A549 (cell line): Measurements from ENCODE around the gene WWC1. TPM values are rescaled to one million over a fixed set of nuclear protein-coding genes. Genes with fewer than 3 reads are reported as not detected.
A peak's percentile ranks its signal among the peaks of the same experiment; 100 is the strongest.

ENCODE experiments used
- ATAC-seq, 2 experiments: fragments of 200-7000 bp in 1 of 2; fragments of >200 bp in 1 of 2; cut with Nextera tagmentation in 1 of 2; cut with Tn5 transposase in 1 of 2; 3 replicates each; pipeline versions ENCODE4 v1.8.0 to v1.9.1; 2018 to 2020; ENCODE audit warnings: mild to moderate bottlenecking in 1 of 2, moderate library complexity in 1 of 2
- CTCF ChIA-PET: fragments of 300-600 bp; sonication (Branson Sonifier 250); formaldehyde crosslinking; extraction: SDS; loops from one replicate; lab custom pipeline; 2021; ENCODE audit warnings: antibody characterized with exemption, inconsistent platforms; lab: Yijun Ruan, JAX
- POLR2A ChIA-PET: fragments of 350-600 bp; formaldehyde crosslinking; extraction: SDS; loops from one replicate; lab custom pipeline; 2021; ENCODE audit warnings: antibody characterized with exemption, inconsistent platforms; lab: Yijun Ruan, JAX
- DNase-seq, 2 experiments: peaks; one replicate each; pipeline versions ENCODE4 v3.0.0 to v3.0.0-alpha.2; 2011 to 2016; ENCODE audit warnings: low read depth in 1 of 2, low spot score in 1 of 2
- FAIRE-seq: peaks from 2 replicates; lab custom pipeline; 2011; peaks lifted over from hg19 to GRCh38; lab: Jason Lieb, UNC
- H3K27ac ChIP-seq, 2 experiments: fragments of >200 bp; sonication (Bioruptor Twin); formaldehyde crosslinking; 3 replicates each; pipeline ENCODE4 v1.5.1; 2016 to 2017
- H3K4me1 ChIP-seq: fragments of >200 bp; sonication (Bioruptor Twin); formaldehyde crosslinking; 3 replicates; pipeline ENCODE4 v1.6.1; 2016
- H3K4me2 ChIP-seq: fragments of >200 bp; sonication (Bioruptor Twin); formaldehyde crosslinking; 3 replicates; pipeline ENCODE4 v1.6.1; 2016
- H3K4me3 ChIP-seq: fragments of >200 bp; sonication (Bioruptor Twin); formaldehyde crosslinking; 3 replicates; pipeline ENCODE4 v1.5.1; 2016
- H3K9me3 ChIP-seq: fragments of >200 bp; sonication (Bioruptor Twin); formaldehyde crosslinking; 3 replicates; pipeline ENCODE4 v1.6.1; 2016
- CBX8 ChIP-seq: fragments of 200-600 bp; sonication (generic); IDR thresholded peaks from 2 replicates; pipeline ENCODE4 v1.6.1; 2016
- CEBPB ChIP-seq, 2 experiments: fragments of >200 bp in 1 of 2; sonication (Bioruptor Twin) in 1 of 2; formaldehyde crosslinking in 1 of 2; IDR thresholded peaks; 2 replicates each; pipeline ENCODE4 v1.6.1; 2012 to 2016
- CHD2 ChIP-seq: fragments of 150-350 bp; IDR thresholded peaks from 2 replicates; pipeline ENCODE4 v1.6.1; 2014; ENCODE audit warnings: low read length; ENCODE audit not compliant: partially characterized antibody
- CHD4 ChIP-seq: fragments of 200-600 bp; sonication (generic); IDR thresholded peaks from 2 replicates; pipeline ENCODE4 v1.6.1; 2016; ENCODE audit warnings: antibody characterized with exemption, mild to moderate bottlenecking, borderline replicate concordance
- EP300 ChIP-seq, 2 experiments: fragments of >200 bp; sonication (Bioruptor Twin); formaldehyde crosslinking; IDR thresholded peaks; 2 replicates in 1 of 2; 3 replicates in 1 of 2; pipeline ENCODE4 v1.6.1; 2016 to 2017
- FOSL2 ChIP-seq, 2 experiments: fragments of 450-650 bp in 1 of 2; fragments of >200 bp in 1 of 2; sonication (Bioruptor Twin) in 1 of 2; formaldehyde crosslinking; IDR thresholded peaks; 2 replicates each; pipeline versions ENCODE4 v1.5.0 to v1.6.1; 2016 to 2020; ENCODE audit warnings: mild to moderate bottlenecking in 1 of 2, moderate library complexity in 1 of 2
- FOXS1 ChIP-seq: fragments of 250-450 bp; sonication (Bioruptor Pico); IDR thresholded peaks from 2 replicates; pipeline ENCODE4 v1.5.0; 2020; ENCODE audit warnings: mild to moderate bottlenecking, moderate library complexity
- GATA3 ChIP-seq: IDR thresholded peaks from 2 replicates; pipeline ENCODE4 v1.6.1; 2012; ENCODE audit warnings: borderline replicate concordance
- HDAC2 ChIP-seq: fragments of 200-600 bp; sonication (generic); IDR thresholded peaks from 2 replicates; pipeline ENCODE4 v1.6.1; 2016
- HOXB13 ChIP-seq: fragments of 250-450 bp; sonication (Bioruptor Pico); IDR thresholded peaks from 2 replicates; pipeline ENCODE4 v1.5.0; 2020; ENCODE audit warnings: low read depth, mild to moderate bottlenecking, moderate library complexity
- HOXB5 ChIP-seq: fragments of 250-450 bp; sonication (Bioruptor Pico); IDR thresholded peaks from 2 replicates; pipeline ENCODE4 v1.5.0; 2020; ENCODE audit warnings: mild to moderate bottlenecking, moderate library complexity
- JUN ChIP-seq, 2 experiments: fragments of >200 bp; sonication (Bioruptor Twin); formaldehyde crosslinking; IDR thresholded peaks; 2 replicates in 1 of 2; 3 replicates in 1 of 2; pipeline ENCODE4 v1.6.1; 2016 to 2017
- JUNB ChIP-seq: fragments of >200 bp; sonication (Bioruptor Twin); formaldehyde crosslinking; IDR thresholded peaks from 2 replicates; pipeline ENCODE4 v1.6.1; 2016
- KDM1A ChIP-seq: fragments of 200-600 bp; sonication (generic); IDR thresholded peaks from 2 replicates; pipeline ENCODE4 v1.6.1; 2016; ENCODE audit warnings: low read depth, mild to moderate bottlenecking
- MYC ChIP-seq: IDR thresholded peaks from 2 replicates; pipeline ENCODE4 v1.6.1; 2012; ENCODE audit warnings: mild to moderate bottlenecking, inconsistent platforms, low read length, improper control_type of control experiment, borderline replicate concordance
- NPAS2 ChIP-seq: fragments of 250-450 bp; sonication (Bioruptor Pico); IDR thresholded peaks from 2 replicates; pipeline ENCODE4 v1.8.0; 2022; ENCODE audit warnings: mild to moderate bottlenecking, moderate library complexity, borderline replicate concordance
- PHF8 ChIP-seq: fragments of 200-600 bp; sonication (generic); IDR thresholded peaks from 2 replicates; pipeline ENCODE4 v1.6.1; 2016; ENCODE audit warnings: low read depth, mild to moderate bottlenecking, antibody characterized with exemption, moderate library complexity, borderline replicate concordance
- RARB ChIP-seq: fragments of 250-450 bp; sonication (Bioruptor Pico); IDR thresholded peaks from 2 replicates; pipeline ENCODE4 v1.8.0; 2021; ENCODE audit warnings: mild to moderate bottlenecking, moderate library complexity
- REST ChIP-seq: fragments of 200-600 bp; sonication (generic); IDR thresholded peaks from 2 replicates; pipeline ENCODE4 v1.6.1; 2016; ENCODE audit warnings: antibody characterized with exemption, mild to moderate bottlenecking, moderate library complexity
- RNF2 ChIP-seq: fragments of 200-600 bp; sonication (generic); IDR thresholded peaks from 2 replicates; pipeline ENCODE4 v1.6.1; 2016; ENCODE audit warnings: low read depth, mild to moderate bottlenecking, antibody characterized with exemption, moderate library complexity, borderline replicate concordance
- SMC3 ChIP-seq: fragments of >200 bp; sonication (Bioruptor Twin); formaldehyde crosslinking; IDR thresholded peaks from 3 replicates; pipeline ENCODE4 v1.6.1; 2018; ENCODE audit warnings: inconsistent platforms
- SREBF2 ChIP-seq: fragments of 450-650 bp; IDR thresholded peaks from 2 replicates; pipeline ENCODE4 v1.6.1; 2014; ENCODE audit warnings: mild to moderate bottlenecking, moderate library complexity
- TFCP2L1 ChIP-seq: fragments of 250-450 bp; sonication (Bioruptor Pico); IDR thresholded peaks from 2 replicates; pipeline ENCODE4 v1.5.0; 2021; ENCODE audit warnings: mild to moderate bottlenecking
- ZFP36 ChIP-seq: fragments of 450-650 bp; IDR thresholded peaks from 2 replicates; pipeline ENCODE4 v1.6.1; 2014; ENCODE audit warnings: borderline replicate concordance; ENCODE audit not compliant: partially characterized antibody
- WGBS: methylation state at CpG from one replicate; pipeline ENCODE4 v1.1.6; 2017; ENCODE audit errors: missing lambda C conversion rate; 5-methylcytosine and 5-hydroxymethylcytosine counted together
- polyA plus RNA-seq, 4 experiments: library from polyadenylated mRNA; depleted of rRNA in 3 of 4; stranded (reverse); fragments of >200 nt; fragmentation: RNase III in 1 of 4; extraction: RNeasy Plus Mini Kit Qiagen cat#74134 plus additional on column Dnase treatment in 1 of 4; gene quantifications; 2 replicates in 3 of 4; 3 replicates in 1 of 4; pipeline ENCODE4 v1.2.3, GENCODE V29; 2011 to 2017
- TF ChIP-seq, protein P1 (sequence below): fragments of 250-450 bp; sonication (Bioruptor Pico); IDR thresholded peaks from 2 replicates; pipeline ENCODE4 v1.5.0; 2021; ENCODE audit warnings: mild to moderate bottlenecking, moderate library complexity, borderline replicate concordance
- TF ChIP-seq, protein P2 (sequence below): IDR thresholded peaks from 2 replicates; pipeline ENCODE4 v1.6.1; 2012
- TF ChIP-seq, protein P3 (sequence below): fragments of 450-650 bp; IDR thresholded peaks from 2 replicates; pipeline ENCODE4 v1.6.1; 2014; ENCODE audit warnings: antibody characterized with exemption
- TF ChIP-seq, protein P4 (sequence below): fragments of >200 bp; sonication (Bioruptor Twin); formaldehyde crosslinking; IDR thresholded peaks from 2 replicates; pipeline ENCODE4 v1.6.1; 2016
- TF ChIP-seq, protein P5 (sequence below): IDR thresholded peaks from 2 replicates; pipeline ENCODE4 v1.6.1; 2012

The WWC1 gene
- polyA plus RNA-seq, 2 of the 4 experiments (the other 2 are of a cell fraction) = 88.5 to 98.1 TPM

GRCh38 chr5:168288349-168289245, 2.8 kb upstream of the WWC1 start (continued):
- TF ChIP-seq REST = no peak
- no peak for TF ChIP-seq HOXB13
- TF ChIP-seq CBX8 = no peak
- TF ChIP-seq SMC3 = no peak
- no peak for TF ChIP-seq TFCP2L1
- no peak; a peak in 1 of 5 replicates for TF ChIP-seq EP300 (IDR thresholded peaks at IDR 0.05)
- TF ChIP-seq, protein P1, sequence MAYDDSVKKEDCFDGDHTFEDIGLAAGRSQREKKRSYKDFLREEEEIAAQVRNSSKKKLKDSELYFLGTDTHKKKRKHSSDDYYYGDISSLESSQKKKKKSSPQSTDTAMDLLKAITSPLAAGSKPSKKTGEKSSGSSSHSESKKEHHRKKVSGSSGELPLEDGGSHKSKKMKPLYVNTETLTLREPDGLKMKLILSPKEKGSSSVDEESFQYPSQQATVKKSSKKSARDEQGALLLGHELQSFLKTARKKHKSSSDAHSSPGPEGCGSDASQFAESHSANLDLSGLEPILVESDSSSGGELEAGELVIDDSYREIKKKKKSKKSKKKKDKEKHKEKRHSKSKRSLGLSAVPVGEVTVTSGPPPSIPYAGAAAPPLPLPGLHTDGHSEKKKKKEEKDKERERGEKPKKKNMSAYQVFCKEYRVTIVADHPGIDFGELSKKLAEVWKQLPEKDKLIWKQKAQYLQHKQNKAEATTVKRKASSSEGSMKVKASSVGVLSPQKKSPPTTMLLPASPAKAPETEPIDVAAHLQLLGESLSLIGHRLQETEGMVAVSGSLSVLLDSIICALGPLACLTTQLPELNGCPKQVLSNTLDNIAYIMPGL (CRISPR knock-in tag) = no peak
- TF ChIP-seq NPAS2 = no peak
- TF ChIP-seq RNF2 = no peak
- TF ChIP-seq RARB (CRISPR knock-in tag) = no peak
- TF ChIP-seq, protein P2, sequence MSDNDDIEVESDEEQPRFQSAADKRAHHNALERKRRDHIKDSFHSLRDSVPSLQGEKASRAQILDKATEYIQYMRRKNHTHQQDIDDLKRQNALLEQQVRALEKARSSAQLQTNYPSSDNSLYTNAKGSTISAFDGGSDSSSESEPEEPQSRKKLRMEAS = peak; percentile 68; the same call in 1 of the 2 replicates
- TF ChIP-seq JUN (IDR thresholded peaks at IDR 0.05) = peak; percentile 26 to 31; a peak in 1 of 5 replicates
- peak; percentile 40; the same call in 1 of the 2 replicates for TF ChIP-seq FOSL2 (IDR thresholded peaks at IDR 0.05)
- TF ChIP-seq FOSL2 (CRISPR knock-in tag; IDR thresholded peaks at IDR 0.05) = peak; percentile 84
- no peak for TF ChIP-seq GATA3
- TF ChIP-seq KDM1A = no peak
- no peak for TF ChIP-seq HOXB5 (CRISPR knock-in tag)
- TF ChIP-seq, protein P3, sequence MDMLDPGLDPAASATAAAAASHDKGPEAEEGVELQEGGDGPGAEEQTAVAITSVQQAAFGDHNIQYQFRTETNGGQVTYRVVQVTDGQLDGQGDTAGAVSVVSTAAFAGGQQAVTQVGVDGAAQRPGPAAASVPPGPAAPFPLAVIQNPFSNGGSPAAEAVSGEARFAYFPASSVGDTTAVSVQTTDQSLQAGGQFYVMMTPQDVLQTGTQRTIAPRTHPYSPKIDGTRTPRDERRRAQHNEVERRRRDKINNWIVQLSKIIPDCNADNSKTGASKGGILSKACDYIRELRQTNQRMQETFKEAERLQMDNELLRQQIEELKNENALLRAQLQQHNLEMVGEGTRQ = peak; percentile 77
- no peak for TF ChIP-seq ZFP36
- no peak for TF ChIP-seq HDAC2
- no peak for TF ChIP-seq PHF8
- no peak for TF ChIP-seq FOXS1 (CRISPR knock-in tag)

GRCh38 chr5:168290902-168291341, 523 bp upstream of the WWC1 start:
- H3K4me3 ChIP-seq = peak overlapping the region; percentile 94
- peaks cover 61% of the 10 kb centered on the region for H3K4me1 ChIP-seq
- FAIRE-seq (no peak), ATAC-seq (no peak; a peak in 1 of 6 replicates), DNase-seq (no peak)
- CTCF ChIA-PET = interaction anchor here (0.6 to 8.6 kb wide), 9 partner anchors 12 to 167 kb away, joined by 3 to 256 read pairs (median 4); no protein-coding TSS in a partner anchor
- H3K4me2 ChIP-seq = peak overlapping the region; percentile 96
- POLR2A ChIA-PET = no interaction called here
- WGBS = 11% methylated on average over 6 of the region's 6 CpGs
- H3K27ac ChIP-seq = peak overlapping the region; percentile 97
- no peaks in the 10 kb centered on the region for H3K9me3 ChIP-seq
- no peak for TF ChIP-seq KDM1A
- no peak for TF ChIP-seq JUNB
- TF ChIP-seq HDAC2 = no peak
- no peak for TF ChIP-seq CHD4
- TF ChIP-seq, protein P4, sequence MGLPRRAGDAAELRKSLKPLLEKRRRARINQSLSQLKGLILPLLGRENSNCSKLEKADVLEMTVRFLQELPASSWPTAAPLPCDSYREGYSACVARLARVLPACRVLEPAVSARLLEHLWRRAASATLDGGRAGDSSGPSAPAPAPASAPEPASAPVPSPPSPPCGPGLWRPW = no peak
- TF ChIP-seq HOXB13 = no peak
- TF ChIP-seq CHD2 = peak; percentile 30
- TF ChIP-seq SREBF2 = no peak
- peak; percentile 11 to 57; a peak in 1 of 4 replicates for TF ChIP-seq CEBPB (IDR thresholded peaks at IDR 0.05)
- TF ChIP-seq FOSL2 (IDR thresholded peaks at IDR 0.05) = no peak
- no peak for TF ChIP-seq FOSL2 (CRISPR knock-in tag; IDR thresholded peaks at IDR 0.05)
- TF ChIP-seq, protein P5, sequence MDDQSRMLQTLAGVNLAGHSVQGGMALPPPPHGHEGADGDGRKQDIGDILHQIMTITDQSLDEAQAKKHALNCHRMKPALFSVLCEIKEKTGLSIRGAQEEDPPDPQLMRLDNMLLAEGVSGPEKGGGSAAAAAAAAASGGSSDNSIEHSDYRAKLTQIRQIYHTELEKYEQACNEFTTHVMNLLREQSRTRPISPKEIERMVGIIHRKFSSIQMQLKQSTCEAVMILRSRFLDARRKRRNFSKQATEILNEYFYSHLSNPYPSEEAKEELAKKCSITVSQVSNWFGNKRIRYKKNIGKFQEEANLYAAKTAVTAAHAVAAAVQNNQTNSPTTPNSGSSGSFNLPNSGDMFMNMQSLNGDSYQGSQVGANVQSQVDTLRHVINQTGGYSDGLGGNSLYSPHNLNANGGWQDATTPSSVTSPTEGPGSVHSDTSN = no peak
- no peak for TF ChIP-seq NPAS2
- no peak for TF ChIP-seq MYC
- no peak for TF ChIP-seq RARB (CRISPR knock-in tag)
